Adrenal gland (tissue), 12 donors: ENCODE measurements around the gene DCC. TPM values are rescaled to one million over a fixed set of nuclear protein-coding genes. Genes with fewer than 3 reads are reported as not detected.

Source experiments
- DNase-seq, 7 donors: peaks; one replicate each; pipeline ENCODE4 v3.0.0-alpha.2; 2019 to 2020
- H3K27ac ChIP-seq, 5 donors: fragments of 200-600 bp; sonication (generic) in 4 of 5; 1 replicate in 3 of 5; 2 replicates in 2 of 5; pipeline versions ENCODE4 v1.5.1 to v1.8.0; 2016 to 2020; ENCODE audit warnings: mild to moderate bottlenecking in 1 of 5
- H3K27me3 ChIP-seq: fragments of 200-600 bp; 2 replicates; pipeline ENCODE4 v1.8.0; 2021
- H3K36me3 ChIP-seq, 2 donors: fragments of 200-600 bp; replicated peaks in 1 of 2; 1 replicate in 1 of 2; 2 replicates in 1 of 2; pipeline versions ENCODE4 v1.5.1 to v1.8.0; 2018 to 2022
- H3K4me1 ChIP-seq, 2 donors: fragments of 200-600 bp; replicated peaks in 1 of 2; 1 replicate in 1 of 2; 2 replicates in 1 of 2; pipeline versions ENCODE4 v1.5.1 to v1.8.0; 2018 to 2021
- H3K4me3 ChIP-seq, 4 donors: fragments of 200-600 bp; sonication (generic) in 3 of 4; one replicate each; pipeline ENCODE4 v1.5.1; 2016 to 2018
- H3K9me3 ChIP-seq, 3 donors: fragments of 200-600 bp; sonication (generic) in 1 of 3; replicated peaks in 1 of 3; 1 replicate in 2 of 3; 2 replicates in 1 of 3; pipeline versions ENCODE4 v1.5.1 to v1.8.0; 2016 to 2021
- CTCF ChIP-seq, 6 experiments: fragments of 450-650 bp in 4 of 6; fragments of 200-600 bp in 2 of 6; sonication (generic) in 1 of 6; IDR thresholded peaks; 1 replicate in 5 of 6; 2 replicates in 1 of 6; pipeline versions ENCODE4 v1.5.1 to v1.8.0; 2016 to 2021; ENCODE audit warnings: antibody characterized with exemption in 6 of 6, mild to moderate bottlenecking in 2 of 6, moderate library complexity in 1 of 6
- POLR2A ChIP-seq, 2 donors: fragments of 450-650 bp; IDR thresholded peaks; one replicate each; pipeline ENCODE4 v1.6.1; 2017; ENCODE audit warnings: antibody characterized with exemption in 2 of 2, mild to moderate bottlenecking in 2 of 2, moderate library complexity in 1 of 2
- WGBS, 4 donors: extraction: QIAGEN DNeasy Blood & Tissue Kit in 2 of 4; methylation state at CpG; one replicate each; pipeline versions ENCODE4 v1.1.5 to v1.1.7; 2013 to 2017; 5-methylcytosine and 5-hydroxymethylcytosine counted together
- intact Hi-C, 2 donors: fragments of 100-400 bp; cut with DNase I; formaldehyde crosslinking; loops; one replicate each; pipeline versions ENCODE4 v1.14.1 to v1.15.0; 2022 to 2023
- polyA plus RNA-seq, 3 donors: library from polyadenylated mRNA; stranded (reverse); fragments of 200-250 nt in 2 of 3; fragments of 350-450 nt in 1 of 3; fragmentation: Illumina TruSeq in 1 of 3; extraction: RNeasy Lipid Tissue Mini Kit (QIAGEN cat#74804) in 1 of 3; gene quantifications; one replicate each; pipeline ENCODE4 v1.2.3, GENCODE V29; 2013 to 2014
- total RNA-seq, 9 donors: library from RNA; depleted of rRNA in 4 of 9; stranded (reverse); fragments of >200 nt in 4 of 9; fragments of 120-200 nt in 1 of 9; fragmentation: NEBNext Ultra II Directional in 1 of 9; extraction: Animal tissue kit (Norgen Biotek cat#: 25700) in 1 of 9; gene quantifications; one replicate each; pipeline versions ENCODE4 v1.1.0 to v1.2.4, GENCODE V29; 2013 to 2023
- donor health status: healthy with polysubstance abuse.
- donor health status: Bipolar disorder and iron deficiency.
- donor health status: DM: yes; HTN: yes; CAD: no.
- donor health status: DM: no; HTN: no; CAD: no.
- donor health status: DM: no; HTN: no; CAD: no.
- donor health status: DM: yes; HTN: yes; CAD: no.

The DCC gene
- total and polyA plus RNA-seq, 12 donors: 0.33 to 3.5 (median 1.1) TPM; not detected in 1

GRCh38 chr18:53551868-53552426 is 1212.0 kb downstream of the DCC start:
- DNase-seq: no peak
- WGBS, 4 donors: 56 to 60% (median 56%) methylated on average over 8 of the region's 8 CpGs
- H3K27me3 ChIP-seq: no peaks in the 10 kb centered on the region
- intact Hi-C loops: no loop called here
- H3K4me1 ChIP-seq: no peaks in the 10 kb centered on the region
- no peaks in the 10 kb centered on the region for H3K36me3 ChIP-seq
- H3K4me3 ChIP-seq: no peak overlapping the region
- H3K27ac ChIP-seq: no peak overlapping the region
- no peak for TF ChIP-seq POLR2A (IDR thresholded peaks at IDR 0.05)
- no peak for TF ChIP-seq CTCF (IDR thresholded peaks at IDR 0.05)
- no peaks in the 10 kb centered on the region for H3K9me3 ChIP-seq

- H3K9me3 ChIP-seq: no peaks in the 10 kb centered on the region
- TF ChIP-seq CTCF (IDR thresholded peaks at IDR 0.05) (no peak), POLR2A (IDR thresholded peaks at IDR 0.05) (no peak)
- H3K27me3 ChIP-seq: no peaks in the 10 kb centered on the region
- no peak overlapping the region for H3K27ac ChIP-seq
- H3K4me1 ChIP-seq: no peaks in the 10 kb centered on the region
- no peak for DNase-seq
- 73 to 85% (median 82%) methylated on average over 2 of the region's 2 CpGs for WGBS, 4 donors
- intact Hi-C loops: no loop called here
- no peak overlapping the region for H3K4me3 ChIP-seq
- H3K36me3 ChIP-seq: no peaks in the 10 kb centered on the region
Observed at GRCh38 chr18:53553030-53553429, 1213.0 kb downstream of the DCC start.

- Histone ChIP-seq H3K36me3 (no peaks in the 10 kb centered on the region), H3K27me3 (no peaks in the 10 kb centered on the region), H3K9me3 (no peaks in the 10 kb centered on the region), H3K4me1 (no peaks in the 10 kb centered on the region), H3K4me3 (no peak overlapping the region), H3K27ac (no peak overlapping the region)
- 73 to 84% (median 78%) methylated on average over 2 of the region's 2 CpGs for WGBS, 4 donors
- intact Hi-C loops: no loop called here
- DNase-seq: no peak
- no peak for TF ChIP-seq POLR2A (IDR thresholded peaks at IDR 0.05)
- no peak for TF ChIP-seq CTCF (IDR thresholded peaks at IDR 0.05)
Observed at GRCh38 chr18:53556450-53556849, 1216.5 kb downstream of the DCC start.

GRCh38 chr18:53560546-53560945 is 1220.5 kb downstream of the DCC start:
- WGBS, 4 donors: 69 to 79% (median 78%) methylated on average over 2 of the region's 2 CpGs
- H3K36me3 ChIP-seq: no peaks in the 10 kb centered on the region
- DNase-seq: no peak
- TF ChIP-seq POLR2A (IDR thresholded peaks at IDR 0.05): no peak
- no peak for TF ChIP-seq CTCF (IDR thresholded peaks at IDR 0.05)
- H3K9me3 ChIP-seq: no peaks in the 10 kb centered on the region
- H3K4me3 ChIP-seq: no peak overlapping the region
- intact Hi-C loops: no loop called here
- H3K27ac ChIP-seq: no peak overlapping the region
- no peaks in the 10 kb centered on the region for H3K27me3 ChIP-seq
- no peaks in the 10 kb centered on the region for H3K4me1 ChIP-seq
